Stimulated activated CD4-positive, alpha-beta T cell treated with anti-CD3 and anti-CD28 coated beads, Interleukin-12 subunit alpha, Interleukin-12 subunit beta, amount 100 ng/mL, for 4 hours (primary cell): Measurements from ENCODE around the gene SGK2.
"Not testable (repeated sequence)": the region's sequence is repeated elsewhere in the genome, so short reads cannot be mapped to it uniquely, and the experiment has no call there.

ENCODE experiments used
- DNase-seq: peaks from one replicate; pipeline ENCODE4 v3.0.0-alpha.2; 2020

The SGK2 gene

DNA sequence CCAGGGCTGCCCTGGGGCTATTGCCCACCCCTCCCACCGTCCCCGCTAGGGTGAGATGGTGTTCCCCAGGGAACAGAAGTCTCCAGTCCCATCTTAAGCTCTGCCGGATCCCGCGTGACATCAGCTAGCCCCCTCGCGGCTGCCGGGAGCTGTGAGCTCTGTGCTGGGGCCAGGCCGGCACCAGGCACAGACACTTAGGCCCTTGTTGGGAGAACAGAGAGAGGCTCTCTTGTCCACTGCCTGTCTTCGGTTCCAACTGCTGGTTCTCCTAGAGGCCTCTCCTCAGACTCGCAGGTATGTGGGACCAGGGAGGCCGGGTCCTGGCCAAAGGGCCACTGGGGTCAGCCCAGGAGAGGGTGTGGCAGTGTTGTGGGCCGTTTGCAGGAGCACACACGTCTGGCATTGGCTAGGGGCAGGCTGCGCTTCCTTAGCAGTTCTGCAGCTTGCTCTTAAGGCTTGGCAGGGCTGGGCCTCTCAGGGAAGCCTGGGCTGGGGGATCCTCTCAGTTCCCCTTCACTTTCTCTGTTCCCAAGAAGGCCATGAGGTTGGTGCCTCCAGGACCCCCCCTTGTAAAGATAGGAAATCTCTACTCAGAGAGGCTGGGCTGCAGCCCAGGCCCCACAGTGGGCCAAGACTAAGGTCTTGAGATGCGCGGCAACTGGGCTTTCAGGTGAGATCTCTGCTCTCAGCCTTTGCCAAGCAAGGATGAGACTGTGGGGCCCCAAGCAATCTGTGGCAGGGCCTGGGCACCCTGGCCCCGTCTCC lies 6.3 kb downstream of the SGK2 start:
- no peak for DNase-seq

DNA sequence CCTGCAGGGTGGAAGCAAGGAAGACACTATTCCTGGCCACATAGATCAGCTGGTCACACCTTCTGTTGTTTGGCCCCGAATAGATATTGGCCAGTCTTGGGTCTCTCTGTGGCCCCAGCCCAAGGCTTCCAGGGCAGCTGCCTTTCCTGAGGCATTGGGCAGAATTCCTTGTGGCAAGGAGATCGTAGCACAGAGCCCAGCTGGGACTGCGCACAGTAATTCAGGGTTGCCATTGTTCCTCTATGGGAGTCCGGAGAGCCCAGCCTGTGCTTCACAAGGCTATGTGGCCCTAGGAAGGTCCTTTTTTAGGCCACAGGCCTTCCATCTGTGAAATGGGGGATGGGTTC lies 6.9 kb downstream of the SGK2 start:
- DNase-seq = no peak

DNA sequence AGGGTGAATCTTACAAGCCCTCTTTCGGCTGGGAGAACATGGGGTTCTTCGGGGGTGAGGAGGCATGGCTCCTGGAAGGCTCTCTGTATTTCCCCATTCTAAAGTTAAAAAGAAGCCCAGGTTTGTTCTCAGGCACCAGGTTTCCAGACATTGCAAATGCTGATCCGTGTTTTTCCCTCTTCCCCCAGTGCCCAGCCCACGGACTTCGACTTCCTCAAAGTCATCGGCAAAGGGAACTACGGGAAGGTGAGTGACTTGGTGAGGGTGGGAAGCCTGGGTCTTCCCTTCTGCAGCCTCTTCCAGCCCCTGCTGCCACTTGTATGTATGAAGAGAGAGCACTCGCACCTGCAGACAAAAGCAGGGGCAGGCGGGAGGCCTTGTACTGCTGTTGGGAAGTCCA lies 8.7 kb downstream of the SGK2 start:
- DNase-seq = no peak

DNA sequence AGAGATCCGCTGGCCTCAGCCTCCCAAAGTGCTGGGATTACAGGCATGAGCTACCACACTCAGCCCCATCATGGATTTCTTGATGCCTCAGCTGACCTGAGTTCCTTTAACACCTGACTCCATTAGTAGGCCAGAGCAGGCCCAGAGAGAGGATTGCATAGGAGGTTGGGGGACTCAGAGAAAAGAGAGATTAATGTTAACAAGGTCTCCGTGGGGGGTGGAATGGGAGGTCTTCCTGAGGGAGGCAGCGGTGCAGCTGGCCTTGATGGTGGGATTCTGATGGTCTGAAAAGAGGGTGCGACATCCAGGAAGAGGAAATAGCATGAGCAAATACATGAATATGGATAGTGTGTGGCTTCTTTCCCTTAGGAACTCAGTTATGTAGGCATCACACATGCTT lies 9.9 kb downstream of the SGK2 start:
- no peak for DNase-seq

DNA sequence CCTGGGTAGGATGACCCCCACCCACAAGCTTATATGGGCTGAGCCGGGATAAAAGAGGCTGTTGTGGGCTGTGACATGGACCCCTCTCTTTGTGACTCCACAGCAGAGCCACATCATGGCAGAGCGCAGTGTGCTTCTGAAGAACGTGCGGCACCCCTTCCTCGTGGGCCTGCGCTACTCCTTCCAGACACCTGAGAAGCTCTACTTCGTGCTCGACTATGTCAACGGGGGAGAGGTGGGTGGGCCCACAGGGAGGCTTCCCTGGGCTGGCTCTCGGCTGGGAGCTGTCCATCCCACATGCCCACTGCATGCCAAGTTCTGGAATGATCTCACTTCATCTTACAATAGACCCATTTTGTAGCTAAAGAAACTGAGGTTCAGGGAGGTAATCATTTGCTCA lies 10.5 kb downstream of the SGK2 start:
- DNase-seq = no peak

DNA sequence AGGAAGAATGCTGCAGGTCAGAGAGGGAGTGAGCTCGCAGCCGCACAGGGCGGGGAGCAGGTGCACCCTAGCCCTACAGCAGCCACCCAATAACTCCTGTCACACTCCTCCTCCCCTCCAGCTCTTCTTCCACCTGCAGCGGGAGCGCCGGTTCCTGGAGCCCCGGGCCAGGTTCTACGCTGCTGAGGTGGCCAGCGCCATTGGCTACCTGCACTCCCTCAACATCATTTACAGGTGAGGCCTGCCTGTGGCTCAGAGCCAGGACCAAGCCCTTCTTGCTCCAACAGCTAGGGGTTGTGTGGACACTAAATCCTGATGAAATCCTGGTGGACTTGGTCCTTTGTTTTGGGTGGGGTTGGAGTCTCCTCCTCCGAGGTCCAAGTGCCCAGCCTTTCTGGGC lies 11.7 kb downstream of the SGK2 start:
- DNase-seq = no peak

DNA sequence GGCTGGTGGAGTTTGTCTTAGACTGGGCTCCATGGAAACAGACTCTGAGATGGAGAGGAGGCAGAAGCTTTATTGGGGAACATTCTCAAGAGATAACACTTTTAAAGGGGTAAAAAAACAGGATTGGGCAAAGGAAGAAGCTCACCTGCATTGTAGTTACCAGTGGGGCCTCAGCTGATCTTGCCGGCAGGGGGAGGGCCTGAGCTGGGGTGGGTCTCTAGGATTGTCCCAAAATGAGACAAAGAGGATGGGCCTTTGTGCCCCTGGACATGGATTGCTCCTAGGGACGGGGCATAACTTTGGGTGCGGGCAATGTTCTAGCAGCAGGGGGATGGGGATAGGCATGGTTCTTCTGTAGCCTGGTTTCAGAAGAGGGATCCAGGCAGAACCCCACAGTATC lies 12.5 kb downstream of the SGK2 start:
- no peak for DNase-seq

DNA sequence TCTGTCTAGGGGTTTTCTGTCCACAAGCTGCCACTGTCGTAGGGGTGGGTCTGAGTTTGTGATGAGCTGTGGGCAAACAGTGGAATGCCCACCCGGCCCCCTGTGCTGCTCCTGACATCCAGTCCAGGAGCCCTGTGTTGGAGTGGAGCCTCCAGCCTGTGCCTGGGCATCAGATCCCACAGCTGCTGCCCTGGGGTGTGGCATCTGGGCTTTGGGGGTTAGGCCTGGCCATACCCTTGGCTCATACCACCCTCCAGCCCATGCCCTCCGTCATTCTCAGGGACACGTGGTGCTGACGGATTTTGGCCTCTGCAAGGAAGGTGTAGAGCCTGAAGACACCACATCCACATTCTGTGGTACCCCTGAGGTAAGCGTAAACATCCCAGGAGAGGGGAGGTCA lies 12.9 kb downstream of the SGK2 start:
- no peak for DNase-seq

DNA sequence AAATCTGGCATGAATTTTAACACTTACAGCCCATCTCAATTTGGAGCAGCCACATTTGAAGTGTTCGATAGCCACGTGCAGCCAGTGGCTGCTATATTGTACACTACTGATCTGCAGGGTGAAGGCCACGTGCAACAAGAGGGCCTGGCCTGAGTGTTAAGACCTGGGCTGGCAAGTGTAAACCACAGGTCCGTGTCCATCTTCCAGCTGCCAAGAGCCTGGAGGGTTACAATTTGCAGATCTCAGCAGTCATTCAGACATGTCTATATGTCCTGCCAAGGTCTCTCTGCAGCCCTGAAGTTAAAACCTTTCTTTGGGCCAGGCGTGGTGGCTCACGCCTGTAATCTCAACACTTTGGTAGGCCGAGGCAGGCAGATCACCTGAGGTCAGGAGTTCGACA lies 14.1 kb downstream of the SGK2 start:
- no peak for DNase-seq

DNA sequence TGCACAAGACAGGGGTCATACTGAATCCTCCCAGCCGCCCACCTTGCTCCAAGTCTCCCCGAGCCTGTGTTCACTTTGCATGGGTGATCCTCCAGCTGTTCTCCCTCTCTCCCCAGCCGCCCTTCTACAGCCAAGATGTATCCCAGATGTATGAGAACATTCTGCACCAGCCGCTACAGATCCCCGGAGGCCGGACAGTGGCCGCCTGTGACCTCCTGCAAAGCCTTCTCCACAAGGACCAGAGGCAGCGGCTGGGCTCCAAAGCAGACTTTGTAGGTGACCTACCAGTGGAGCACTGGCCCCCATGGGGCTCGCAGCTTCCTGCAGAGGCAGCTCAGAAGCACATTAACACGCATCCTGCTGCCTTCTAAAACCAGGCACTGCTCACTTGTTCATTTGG lies 17.3 kb downstream of the SGK2 start:
- DNase-seq = no peak

DNA sequence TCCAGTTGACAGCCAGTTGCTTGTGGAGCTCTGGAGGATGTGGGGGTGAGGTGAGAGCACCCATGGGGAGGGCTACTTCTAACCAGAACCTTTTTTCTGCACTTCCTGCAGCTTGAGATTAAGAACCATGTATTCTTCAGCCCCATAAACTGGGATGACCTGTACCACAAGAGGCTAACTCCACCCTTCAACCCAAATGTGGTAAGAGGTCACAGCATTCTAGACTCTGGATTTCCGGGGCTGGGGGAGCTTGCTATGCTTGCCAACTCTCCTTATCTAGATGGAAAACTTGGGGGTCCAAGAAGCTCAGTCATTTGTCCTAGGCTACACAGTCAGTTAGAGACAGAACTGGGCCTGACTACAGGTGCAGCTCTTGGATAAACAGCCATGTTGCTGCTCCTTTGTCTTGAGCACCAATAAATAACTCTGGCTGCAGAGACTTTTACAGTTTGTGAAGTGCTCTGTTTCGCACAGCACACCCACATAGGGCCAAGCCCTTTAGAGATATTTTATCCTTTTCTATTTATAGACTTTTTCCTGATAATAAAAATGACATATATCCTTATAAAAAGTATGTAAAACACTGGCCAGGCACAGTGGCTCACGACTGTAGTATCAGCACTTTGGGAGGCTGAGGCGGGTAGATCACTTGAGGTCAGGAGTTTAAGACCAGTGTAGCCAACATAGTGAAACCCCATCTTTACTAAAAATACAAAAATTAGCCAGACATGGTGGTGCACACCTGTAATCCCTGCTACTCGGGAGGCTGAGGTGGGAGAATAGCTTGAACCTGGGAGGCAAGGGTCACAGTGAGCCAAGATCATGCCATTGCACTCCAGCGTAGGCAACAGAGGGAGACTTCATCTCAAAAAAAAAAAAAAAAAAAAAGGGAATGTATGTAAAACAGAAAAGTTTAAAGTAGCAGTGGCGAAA lies 21.3 kb downstream of the SGK2 start:
- DNase-seq = no peak

DNA sequence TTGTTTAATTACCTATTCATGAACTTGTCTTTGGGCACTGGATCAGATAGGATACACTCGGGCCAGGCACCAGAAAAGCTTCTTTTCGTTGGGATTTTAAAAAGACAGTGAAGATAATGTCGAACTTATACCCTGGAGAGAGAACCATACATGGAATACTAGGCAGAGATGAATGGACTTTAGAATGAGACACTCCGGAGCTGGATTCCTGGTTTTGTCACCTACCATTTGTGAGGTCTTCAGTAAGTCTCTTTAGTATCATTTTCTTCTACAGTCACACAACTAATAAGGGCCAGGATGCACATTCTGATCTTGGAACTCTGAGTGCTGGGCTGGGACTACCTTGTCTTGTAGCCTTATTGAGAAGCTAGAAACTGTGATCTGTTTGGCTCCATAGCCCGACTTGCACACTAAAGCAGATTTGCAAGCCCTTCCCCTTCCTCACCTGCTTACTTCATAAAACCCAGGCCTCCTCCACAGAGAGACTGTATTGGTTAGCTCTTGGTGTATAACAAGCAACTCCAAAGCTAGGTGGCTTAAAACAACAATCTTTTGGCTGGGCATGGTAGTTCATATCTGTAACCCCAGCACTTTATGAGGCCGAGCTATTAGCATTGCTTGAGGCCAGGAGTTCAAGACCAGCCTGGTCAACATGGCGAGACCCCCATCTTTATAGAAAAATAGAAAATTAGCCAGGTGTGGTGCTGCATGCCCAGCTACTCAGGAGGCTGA lies 24.5 kb downstream of the SGK2 start:
- no peak for DNase-seq

DNA sequence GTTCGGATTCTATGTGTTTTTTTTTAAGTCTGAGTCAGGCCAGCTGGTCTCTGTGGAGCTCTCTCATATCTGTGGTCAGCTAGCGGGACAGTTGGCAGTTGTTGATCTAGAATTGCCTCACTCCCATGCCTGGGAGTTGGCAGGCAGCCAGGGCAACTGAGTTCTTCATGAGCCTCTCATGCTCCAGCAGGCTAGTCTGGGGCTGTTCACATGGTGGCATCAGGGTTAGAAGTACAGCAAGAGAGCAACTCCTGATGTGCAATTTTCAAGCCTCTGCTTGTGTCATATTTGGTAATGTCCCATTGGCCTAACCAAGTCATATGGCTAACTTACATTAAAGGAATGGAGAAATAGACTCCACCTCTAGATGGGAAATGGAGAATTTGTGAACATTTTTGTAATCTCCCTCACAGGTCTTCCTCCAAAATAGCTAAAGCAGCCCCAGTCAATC lies 25.2 kb downstream of the SGK2 start:
- no peak for DNase-seq

DNA sequence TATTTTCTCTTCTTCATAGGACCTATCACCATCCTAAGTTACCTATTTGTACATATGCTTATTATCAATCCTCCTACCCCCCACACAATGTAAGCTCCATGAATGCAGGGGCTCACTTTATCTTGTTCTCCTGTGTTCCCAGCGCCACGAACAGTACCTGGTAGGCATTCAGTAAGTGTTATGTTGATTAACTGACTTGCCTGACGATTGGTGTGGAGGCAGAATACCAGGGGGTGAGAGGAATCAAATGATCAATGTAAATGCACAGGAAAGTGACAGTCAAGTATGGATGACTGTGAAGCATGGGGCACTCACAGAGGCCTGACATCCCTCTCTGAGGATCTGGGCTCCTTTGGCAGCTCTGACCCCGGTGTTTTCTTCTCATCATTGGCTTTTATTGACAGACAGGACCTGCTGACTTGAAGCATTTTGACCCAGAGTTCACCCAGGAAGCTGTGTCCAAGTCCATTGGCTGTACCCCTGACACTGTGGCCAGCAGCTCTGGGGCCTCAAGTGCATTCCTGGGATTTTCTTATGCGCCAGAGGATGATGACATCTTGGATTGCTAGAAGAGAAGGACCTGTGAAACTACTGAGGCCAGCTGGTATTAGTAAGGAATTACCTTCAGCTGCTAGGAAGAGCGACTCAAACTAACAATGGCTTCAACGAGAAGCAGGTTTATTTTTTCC lies 25.8 kb downstream of the SGK2 start:
- DNase-seq = no peak

DNA sequence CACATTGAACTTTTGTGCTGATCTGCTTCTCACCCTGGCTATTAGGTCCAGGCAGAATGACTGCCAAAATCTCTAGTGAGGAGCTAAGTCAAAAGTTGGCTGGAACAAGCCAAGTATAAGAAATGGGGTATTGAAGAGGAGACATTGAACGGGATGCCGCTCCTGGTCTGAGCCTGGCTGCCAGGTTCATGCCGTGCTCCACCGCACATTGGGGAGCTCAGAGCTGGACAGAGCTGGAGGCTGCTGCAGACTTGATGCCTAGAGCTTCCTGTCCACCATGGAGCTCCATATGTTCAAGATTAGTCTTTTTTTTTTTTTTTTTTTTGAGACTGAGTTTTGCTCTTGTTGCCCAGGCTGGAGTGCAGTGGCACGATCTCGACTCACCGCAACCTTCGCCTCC lies 27.8 kb downstream of the SGK2 start:
- DNase-seq = no peak

DNA sequence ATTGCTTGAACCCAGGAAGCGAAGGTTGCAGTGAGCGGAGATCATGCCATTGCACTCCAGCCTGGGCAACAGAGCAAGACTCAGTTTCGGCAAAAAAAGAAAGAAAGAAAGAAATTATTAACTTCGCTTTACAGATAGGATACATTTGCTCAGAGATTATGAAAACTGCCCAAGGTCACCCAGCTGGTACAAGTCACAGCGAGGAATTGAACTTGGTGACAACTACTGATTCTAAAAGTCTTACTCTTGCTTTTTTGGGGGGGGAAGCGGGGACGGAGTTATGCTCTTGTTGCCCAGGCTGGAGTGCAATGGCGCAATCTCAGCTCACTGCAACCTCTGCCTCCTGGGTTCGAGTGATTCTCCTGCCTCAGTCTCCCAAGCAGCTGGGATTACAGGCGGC lies 29.7 kb downstream of the SGK2 start:
- not testable (repeated sequence) for DNase-seq

DNA sequence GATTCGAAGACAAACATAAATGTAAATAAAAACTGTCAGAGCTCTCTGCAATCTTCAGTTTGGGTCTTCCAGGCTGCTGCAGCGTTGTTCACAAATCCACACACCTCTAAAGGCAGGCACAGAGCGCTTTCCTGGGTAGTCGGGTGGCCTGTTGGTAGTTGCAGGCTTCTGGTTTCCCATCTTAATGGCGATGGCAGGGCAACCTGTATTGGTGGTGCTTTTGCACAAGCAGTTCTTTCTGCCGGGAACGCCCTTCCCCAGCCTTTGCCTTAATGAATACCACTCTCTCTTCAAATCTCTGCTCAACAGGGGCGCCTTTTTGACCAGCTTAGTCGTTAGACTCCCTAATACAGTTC lies 31.2 kb downstream of the SGK2 start:
- no peak for DNase-seq

DNA sequence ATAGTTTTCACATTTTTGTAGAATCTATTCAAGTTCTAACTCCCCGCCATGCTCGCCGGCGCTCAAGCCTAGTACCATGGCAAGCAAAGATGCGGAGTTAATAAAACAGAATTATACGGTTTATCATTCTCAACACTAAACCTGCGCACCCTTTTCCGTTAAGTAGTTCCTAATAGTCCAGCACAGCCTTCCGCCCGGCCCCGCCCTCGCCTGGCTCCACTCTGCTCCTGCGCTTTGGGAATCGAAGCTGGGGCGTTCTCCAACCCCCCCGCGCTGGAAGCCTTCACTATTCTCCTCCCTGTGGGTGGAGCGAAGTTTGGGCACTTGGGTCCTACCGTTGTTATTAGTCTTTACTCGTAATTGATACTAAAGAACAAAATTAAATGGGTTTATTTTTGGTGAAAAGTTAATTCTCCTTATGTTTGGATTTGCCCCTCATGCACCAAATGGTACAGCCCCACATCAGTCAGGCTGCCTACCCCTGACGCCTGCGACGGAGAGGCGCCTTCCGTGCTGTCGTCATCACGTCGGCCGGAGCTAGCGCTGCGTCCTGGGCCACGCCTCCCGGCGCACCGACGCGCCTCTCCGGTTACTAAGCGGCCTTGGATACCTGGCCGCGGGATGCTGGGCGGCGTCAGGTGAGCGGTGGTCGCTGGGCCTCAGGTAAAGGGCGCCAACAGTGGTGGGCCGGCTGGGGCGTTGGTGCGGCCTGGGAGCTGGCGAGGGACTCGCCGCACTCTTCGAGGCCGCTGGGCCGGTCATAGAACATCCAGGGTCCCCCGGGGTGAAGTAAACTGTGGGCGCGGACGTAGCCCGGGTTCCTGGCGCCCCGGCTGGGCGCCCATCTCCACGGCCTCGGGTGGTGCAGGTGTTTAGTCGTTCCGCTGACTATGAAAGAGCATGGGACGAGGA lies 31.8 kb downstream of the SGK2 start, which contains the start of gene IFT52:
IFT52 (plus strand) TSS at position 546 of the 912 bp plus-strand sequence. CDS start 3,762 bp downstream, outside the sequence.
- DNase-seq = peak; percentile 85

DNA sequence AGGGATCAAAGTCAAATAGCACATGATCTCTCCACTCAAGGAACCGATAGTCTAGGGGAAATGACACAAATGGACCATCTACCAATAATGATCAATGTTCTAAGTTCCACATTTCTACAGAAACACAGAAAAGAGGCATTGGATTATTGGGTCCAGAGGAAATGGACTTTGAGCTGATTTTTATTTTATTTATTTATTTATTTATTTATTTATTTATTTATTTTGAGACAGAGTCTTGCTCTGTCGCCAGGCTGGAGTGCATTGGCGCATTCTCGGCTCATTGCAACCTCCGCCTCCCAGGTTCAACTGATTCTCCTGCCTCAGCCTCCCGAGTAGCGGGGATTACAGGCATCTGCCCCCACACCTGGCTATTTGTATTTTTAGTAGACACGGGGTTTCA lies 43.1 kb downstream of the SGK2 start:
- not testable (repeated sequence) for DNase-seq

DNA sequence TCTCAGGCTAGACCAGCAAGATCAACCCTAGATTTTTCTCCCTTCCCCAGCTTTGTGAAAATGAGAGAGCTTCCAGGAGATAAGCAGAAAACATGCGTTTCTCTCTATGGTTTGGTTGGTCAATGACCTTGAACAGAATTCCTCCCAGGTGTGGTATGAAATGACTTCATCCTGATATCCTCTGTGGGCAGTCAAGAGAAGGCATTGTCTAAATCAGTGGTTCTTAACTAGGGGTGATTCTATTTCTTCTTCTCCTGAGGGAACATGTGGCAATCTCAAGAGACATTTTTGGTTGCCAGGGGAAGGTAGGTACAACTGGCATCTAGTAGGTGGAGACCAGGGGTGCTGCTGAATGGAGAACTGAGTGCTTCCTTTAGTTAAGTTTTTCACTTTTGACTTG lies 44.3 kb downstream of the SGK2 start:
- no peak for DNase-seq

DNA sequence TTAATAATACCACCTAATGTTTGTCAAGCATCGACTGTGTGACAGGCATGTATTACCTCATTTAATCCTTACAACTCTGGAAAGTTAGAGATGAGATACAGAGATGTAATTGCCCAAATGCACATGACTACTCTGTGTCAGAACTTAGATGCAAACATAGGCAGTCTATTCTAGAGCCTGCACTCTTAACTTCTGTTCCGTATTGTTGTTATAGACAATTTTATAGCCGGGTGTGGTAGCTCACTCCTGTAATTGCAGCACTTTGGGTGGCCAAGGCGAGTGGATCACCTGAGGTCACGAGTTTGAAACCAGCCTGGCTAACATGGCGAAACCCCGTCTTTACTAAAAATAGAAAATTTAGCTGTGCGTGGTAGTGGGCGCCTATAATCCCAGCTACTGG lies 46.9 kb downstream of the SGK2 start:
- DNase-seq = no peak

DNA sequence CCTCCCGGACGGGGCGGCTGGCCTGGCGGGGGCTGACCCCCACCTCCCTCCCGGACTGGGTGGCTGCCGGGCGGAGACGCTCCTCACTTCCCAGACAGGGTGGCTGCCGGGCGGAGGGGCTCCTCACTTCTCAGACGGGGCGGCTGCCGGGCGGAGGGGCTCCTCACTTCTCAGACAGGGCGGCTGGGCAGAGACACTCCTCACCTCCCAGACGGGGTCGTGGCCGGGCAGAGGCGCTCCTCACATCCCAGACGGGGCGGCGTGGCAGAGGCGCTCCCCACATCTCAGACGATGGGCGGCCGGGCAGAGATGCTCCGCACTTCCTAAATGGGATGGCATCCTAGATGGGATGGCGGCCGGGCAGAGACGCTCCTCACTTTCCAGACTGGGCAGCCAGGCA lies 48.5 kb downstream of the SGK2 start:
- DNase-seq = not testable (repeated sequence)
